Body of pancreas (tissue), 4 donors: ENCODE results near the gene PGAP3. TPM values are rescaled to one million over a fixed set of nuclear protein-coding genes. Genes with fewer than 3 reads are reported as not detected.

Source experiments
- ATAC-seq: fragments of 150-250 bp; one replicate; pipeline ENCODE4 v1.9.1; 2016
- DNase-seq, 4 donors: peaks; one replicate each; pipeline ENCODE4 v3.0.0-alpha.2; 2019
- H3K27ac ChIP-seq, 4 donors: fragments of 200-600 bp; sonication (generic); 1 replicate in 3 of 4; 2 replicates in 1 of 4; pipeline versions ENCODE4 v1.5.1 to v1.6.1; 2016 to 2019; ENCODE audit warnings: mild to moderate bottlenecking in 1 of 4, mixed read lengths in 1 of 4, moderate library complexity in 1 of 4
- H3K27me3 ChIP-seq, 2 donors: fragments of 200-600 bp; sonication (generic); one replicate each; pipeline ENCODE4 v1.6.0; 2016; ENCODE audit warnings: mild to moderate bottlenecking in 1 of 2
- H3K36me3 ChIP-seq, 2 donors: fragments of 200-600 bp; sonication (generic); replicated peaks in 1 of 2; 2 replicates each; pipeline ENCODE4 v1.5.1; 2016; ENCODE audit warnings: low read depth in 2 of 2; ENCODE audit not compliant: insufficient read depth in 1 of 2
- H3K4me1 ChIP-seq: fragments of 200-600 bp; sonication (generic); one replicate; pipeline ENCODE4 v1.6.0; 2016
- H3K4me3 ChIP-seq, 2 donors: fragments of 200-600 bp; sonication (generic); 1 replicate in 1 of 2; 2 replicates in 1 of 2; pipeline ENCODE4 v1.5.1; 2016 to 2019
- H3K9me3 ChIP-seq, 3 donors: fragments of 200-600 bp; sonication (generic); 1 replicate in 2 of 3; 2 replicates in 1 of 3; pipeline ENCODE4 v1.5.1; 2016
- CTCF ChIP-seq, 7 experiments: fragments of 450-650 bp in 4 of 7; fragments of 200-600 bp in 3 of 7; sonication (generic) in 3 of 7; IDR thresholded peaks; one replicate each; pipeline ENCODE4 v1.5.1; 2016 to 2019; ENCODE audit warnings: antibody characterized with exemption in 7 of 7
- POLR2A ChIP-seq, 3 donors: fragments of 450-650 bp; IDR thresholded peaks; one replicate each; pipeline ENCODE4 v1.6.1; 2016; ENCODE audit warnings: antibody characterized with exemption in 3 of 3, mild to moderate bottlenecking in 2 of 3
- WGBS, 2 donors: methylation state at CpG; one replicate each; pipeline ENCODE4 v1.1.5; 2017; 5-methylcytosine and 5-hydroxymethylcytosine counted together
- intact Hi-C: fragments of 100-400 bp; cut with DNase I; formaldehyde crosslinking; loops from one replicate; pipeline ENCODE4 v1.15.1; 2023
- total RNA-seq, 2 donors: library from RNA; depleted of rRNA; stranded (reverse); fragments of >200 nt; gene quantifications; one replicate each; pipeline ENCODE4 v1.1.0, GENCODE V29; 2016

Gene PGAP3
- total RNA-seq, 2 donors from 2014 or later, result 13.8 to 33.2 TPM

- WGBS, 2 donors, result 67 to 74% methylated on average over 6 to 7 of the region's 7 CpGs
- Histone ChIP-seq H3K4me1 (peaks cover 6% of the 10 kb centered on the region), H3K27me3 (no peaks in the 10 kb centered on the region), H3K9me3 (no peaks in the 10 kb centered on the region), H3K36me3 (no peaks in the 10 kb centered on the region), H3K4me3 (no peak overlapping the region), H3K27ac (no peak overlapping the region)
- TF ChIP-seq CTCF (IDR thresholded peaks at IDR 0.05), result no peak
- TF ChIP-seq POLR2A (IDR thresholded peaks at IDR 0.05), result no peak
- intact Hi-C loops, result no loop called here
- ATAC-seq (peak; percentile 13), DNase-seq (no peak)
Measured at GRCh38 chr17:39652587-39653315, 35.1 kb downstream of the PGAP3 start.

- TF ChIP-seq POLR2A (IDR thresholded peaks at IDR 0.05) (no peak), CTCF (IDR thresholded peaks at IDR 0.05) (no peak)
- no peaks in the 10 kb centered on the region for H3K36me3 ChIP-seq
- intact Hi-C loops, result no loop called here
- 52 to 57% methylated on average over 8 of the region's 8 CpGs for WGBS, 2 donors
- H3K27me3 ChIP-seq, result no peaks in the 10 kb centered on the region
- DNase-seq, result no peak
- no peaks in the 10 kb centered on the region for H3K9me3 ChIP-seq
- H3K27ac ChIP-seq, result no peak overlapping the region
- peaks cover 6% of the 10 kb centered on the region for H3K4me1 ChIP-seq
- ATAC-seq, result no peak
- H3K4me3 ChIP-seq, result no peak overlapping the region
Measured at GRCh38 chr17:39651923-39652586, 35.8 kb downstream of the PGAP3 start.

GRCh38 chr17:39650121-39650579, 37.7 kb downstream of the PGAP3 start:
- H3K36me3 ChIP-seq, result no peaks in the 10 kb centered on the region
- WGBS, 2 donors, result 88 to 89% methylated on average over 11 of the region's 11 CpGs
- DNase-seq (no peak), ATAC-seq (no peak)
- H3K27me3 ChIP-seq, result no peaks in the 10 kb centered on the region
- intact Hi-C loops, result no loop called here
- peaks cover 6% of the 10 kb centered on the region for H3K4me1 ChIP-seq
- no peak overlapping the region for H3K27ac ChIP-seq
- no peak for TF ChIP-seq CTCF (IDR thresholded peaks at IDR 0.05)
- TF ChIP-seq POLR2A (IDR thresholded peaks at IDR 0.05), result no peak
- H3K4me3 ChIP-seq, result no peak overlapping the region
- H3K9me3 ChIP-seq, result no peaks in the 10 kb centered on the region

- Histone ChIP-seq H3K27me3 (no peaks in the 10 kb centered on the region), H3K4me1 (peaks cover 5% of the 10 kb centered on the region), H3K4me3 (no peak overlapping the region), H3K36me3 (no peaks in the 10 kb centered on the region), H3K9me3 (no peaks in the 10 kb centered on the region), H3K27ac (no peak overlapping the region)
- intact Hi-C loops, result no loop called here
- no peak for ATAC-seq
- TF ChIP-seq POLR2A (IDR thresholded peaks at IDR 0.05) (no peak), CTCF (IDR thresholded peaks at IDR 0.05) (no peak)
- 79 to 87% methylated on average over 15 of the region's 15 CpGs for WGBS, 2 donors
- DNase-seq, result no peak
Measured at GRCh38 chr17:39648616-39649366, 39.1 kb downstream of the PGAP3 start.
